NB4 (cell line): ENCODE measurements around the gene RAB11FIP2.

Experiments used
- DNase-seq: peaks from one replicate; pipeline ENCODE4 v3.0.0; 2010; ENCODE audit warnings: low read depth
- H3K4me3 ChIP-seq: one replicate; pipeline ENCODE4 v1.5.1; 2011; ENCODE audit warnings: mild to moderate bottlenecking, low read depth, low read length, moderate library complexity
- MYC ChIP-seq: IDR thresholded peaks from 2 replicates; pipeline ENCODE4 v1.6.1; 2011; ENCODE audit warnings: low read depth, low read length
- POLR2A ChIP-seq: IDR thresholded peaks from 2 replicates; pipeline ENCODE4 v1.6.1; 2011; ENCODE audit warnings: mild to moderate bottlenecking; ENCODE audit not compliant: insufficient read length; ENCODE audit errors: extremely low read depth
- TF ChIP-seq, protein P1 (sequence below): IDR thresholded peaks from 2 replicates; pipeline ENCODE4 v1.6.1; 2011; ENCODE audit warnings: low read depth, low read length
- TF ChIP-seq, protein P2 (sequence below): IDR thresholded peaks from one replicate; pipeline ENCODE4 v1.5.1; 2012; ENCODE audit warnings: low read depth, low read length

RAB11FIP2 gene

DNA sequence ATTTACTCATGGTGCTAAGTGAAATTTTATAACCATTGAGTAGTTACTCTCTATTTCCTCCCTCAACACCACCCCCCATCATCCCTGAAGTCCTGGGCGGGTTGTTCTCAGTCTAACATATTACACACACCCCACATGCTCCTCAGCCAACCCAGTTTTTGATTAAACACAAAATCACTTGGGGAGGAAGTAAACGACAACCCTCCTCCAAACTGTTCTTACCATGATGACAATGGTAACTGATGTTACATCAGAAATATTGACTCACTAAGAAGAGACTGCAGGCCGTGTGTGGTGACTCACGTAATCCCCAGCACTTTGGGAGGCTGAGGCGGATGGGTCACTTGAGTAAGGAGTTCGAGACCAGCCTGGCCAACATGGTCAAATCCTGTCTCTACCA, 44.2 kb downstream of the RAB11FIP2 start:
- no peak overlapping the region for H3K4me3 ChIP-seq
- TF ChIP-seq POLR2A (no peak), MYC (no peak)
- TF ChIP-seq, protein P1, sequence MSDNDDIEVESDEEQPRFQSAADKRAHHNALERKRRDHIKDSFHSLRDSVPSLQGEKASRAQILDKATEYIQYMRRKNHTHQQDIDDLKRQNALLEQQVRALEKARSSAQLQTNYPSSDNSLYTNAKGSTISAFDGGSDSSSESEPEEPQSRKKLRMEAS: no peak
- TF ChIP-seq, protein P2, sequence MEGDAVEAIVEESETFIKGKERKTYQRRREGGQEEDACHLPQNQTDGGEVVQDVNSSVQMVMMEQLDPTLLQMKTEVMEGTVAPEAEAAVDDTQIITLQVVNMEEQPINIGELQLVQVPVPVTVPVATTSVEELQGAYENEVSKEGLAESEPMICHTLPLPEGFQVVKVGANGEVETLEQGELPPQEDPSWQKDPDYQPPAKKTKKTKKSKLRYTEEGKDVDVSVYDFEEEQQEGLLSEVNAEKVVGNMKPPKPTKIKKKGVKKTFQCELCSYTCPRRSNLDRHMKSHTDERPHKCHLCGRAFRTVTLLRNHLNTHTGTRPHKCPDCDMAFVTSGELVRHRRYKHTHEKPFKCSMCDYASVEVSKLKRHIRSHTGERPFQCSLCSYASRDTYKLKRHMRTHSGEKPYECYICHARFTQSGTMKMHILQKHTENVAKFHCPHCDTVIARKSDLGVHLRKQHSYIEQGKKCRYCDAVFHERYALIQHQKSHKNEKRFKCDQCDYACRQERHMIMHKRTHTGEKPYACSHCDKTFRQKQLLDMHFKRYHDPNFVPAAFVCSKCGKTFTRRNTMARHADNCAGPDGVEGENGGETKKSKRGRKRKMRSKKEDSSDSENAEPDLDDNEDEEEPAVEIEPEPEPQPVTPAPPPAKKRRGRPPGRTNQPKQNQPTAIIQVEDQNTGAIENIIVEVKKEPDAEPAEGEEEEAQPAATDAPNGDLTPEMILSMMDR: no peak
- DNase-seq: peak; percentile 65

DNA sequence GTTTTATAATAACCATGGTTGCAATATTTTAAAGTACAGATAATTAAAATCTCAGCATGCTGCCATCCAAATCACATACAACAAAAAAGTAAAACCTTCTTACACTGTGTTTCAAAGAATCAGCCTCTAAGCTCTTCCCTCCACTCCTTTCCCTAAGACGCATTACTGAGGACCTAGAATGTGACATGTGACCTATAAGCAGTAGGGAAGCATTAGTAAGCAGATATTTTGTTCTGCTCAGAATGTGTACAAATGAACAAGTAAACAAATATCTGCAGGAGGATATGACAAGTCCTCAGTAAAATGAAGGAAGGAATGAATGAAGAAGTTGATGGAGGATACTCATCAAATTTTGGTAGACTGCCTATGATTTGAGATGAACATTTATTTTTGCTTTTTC, 49.1 kb downstream of the RAB11FIP2 start:
- DNase-seq: no peak
- no peak overlapping the region for H3K4me3 ChIP-seq
- TF ChIP-seq MYC (no peak), POLR2A (no peak)
- TF ChIP-seq, protein P1: no peak
- TF ChIP-seq, protein P2: no peak

GRCh38 chr10:117996709-117997108, 50.0 kb downstream of the RAB11FIP2 start:
- TF ChIP-seq POLR2A (no peak), MYC (no peak)
- TF ChIP-seq, protein P2: no peak
- TF ChIP-seq, protein P1: no peak
- no peak for DNase-seq

DNA sequence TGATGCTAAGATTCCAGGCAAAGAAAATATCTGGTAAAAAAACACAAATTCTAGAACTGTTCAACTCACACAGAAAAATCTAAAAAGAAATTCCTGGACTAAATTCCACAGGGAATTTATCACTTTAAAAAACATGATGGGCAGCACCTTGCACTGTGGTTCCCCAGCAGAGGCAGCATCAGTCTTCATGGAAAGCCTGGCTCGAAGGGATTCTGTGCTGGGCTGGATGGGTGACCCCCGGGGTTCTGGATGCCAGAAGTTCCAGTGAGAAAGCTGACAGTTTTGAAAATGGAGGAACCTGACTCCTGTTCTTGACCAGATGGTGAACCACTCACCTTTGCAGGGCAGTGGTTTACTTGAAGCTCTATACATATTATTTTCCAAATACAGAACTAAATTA, 52.0 kb downstream of the RAB11FIP2 start:
- H3K4me3 ChIP-seq: no peak overlapping the region
- DNase-seq: no peak
- TF ChIP-seq MYC (no peak), POLR2A (no peak)
- TF ChIP-seq, protein P1: no peak
- TF ChIP-seq, protein P2: no peak

More at GRCh38 chr10:117996709-117997108, 50.0 kb downstream of the RAB11FIP2 start:
- no peak overlapping the region for H3K4me3 ChIP-seq

GRCh38 chr10:117993166-117993565, 53.6 kb downstream of the RAB11FIP2 start:
- no peak for DNase-seq

GRCh38 chr10:117991701-117992100, 55.0 kb downstream of the RAB11FIP2 start:
- TF ChIP-seq, protein P1: no peak
- TF ChIP-seq MYC: no peak
- TF ChIP-seq POLR2A: no peak
- TF ChIP-seq, protein P2: no peak
- H3K4me3 ChIP-seq: no peak overlapping the region
- DNase-seq: no peak

More at GRCh38 chr10:117993166-117993565, 53.6 kb downstream of the RAB11FIP2 start:
- TF ChIP-seq, protein P1: no peak
- TF ChIP-seq MYC (no peak), POLR2A (no peak)
- no peak overlapping the region for H3K4me3 ChIP-seq
